SIG-M5 treated with dmso at 0.1 percent for 504 hours (cell line): ENCODE measurements around the gene CYP2F1.
"Not testable (repeated sequence)": the region's sequence is repeated elsewhere in the genome, so short reads cannot be mapped to it uniquely, and the experiment has no call there.

Experiments
- DNase-seq: peaks from one replicate; lab custom pipeline; 2025; ENCODE audit not compliant: unreplicated experiment; lab: John Stamatoyannopoulos, UW

CYP2F1 gene

DNA sequence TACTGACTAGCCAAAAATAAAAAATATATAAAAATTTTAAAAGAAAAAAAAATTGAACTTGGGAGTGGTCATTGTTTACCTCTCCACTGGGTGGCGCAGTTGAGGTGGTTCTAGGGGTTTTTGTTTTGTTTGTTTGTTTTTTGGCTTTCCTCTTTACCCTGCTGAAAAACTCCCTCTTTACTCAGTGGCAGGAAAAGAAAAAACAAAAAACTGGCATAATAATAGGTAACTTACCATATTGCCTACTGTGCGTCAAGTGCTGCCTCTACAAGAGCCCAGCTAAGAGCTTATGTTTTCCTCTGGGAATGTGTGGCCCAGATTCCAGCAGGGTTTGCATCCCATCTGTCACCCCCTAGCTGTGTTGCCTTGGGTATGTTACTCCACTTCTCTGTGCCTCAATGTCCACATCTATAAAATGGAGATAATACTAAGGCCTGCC is 12.6 kb downstream of the CYP2F1 start:
- not testable (repeated sequence) for DNase-seq

DNA sequence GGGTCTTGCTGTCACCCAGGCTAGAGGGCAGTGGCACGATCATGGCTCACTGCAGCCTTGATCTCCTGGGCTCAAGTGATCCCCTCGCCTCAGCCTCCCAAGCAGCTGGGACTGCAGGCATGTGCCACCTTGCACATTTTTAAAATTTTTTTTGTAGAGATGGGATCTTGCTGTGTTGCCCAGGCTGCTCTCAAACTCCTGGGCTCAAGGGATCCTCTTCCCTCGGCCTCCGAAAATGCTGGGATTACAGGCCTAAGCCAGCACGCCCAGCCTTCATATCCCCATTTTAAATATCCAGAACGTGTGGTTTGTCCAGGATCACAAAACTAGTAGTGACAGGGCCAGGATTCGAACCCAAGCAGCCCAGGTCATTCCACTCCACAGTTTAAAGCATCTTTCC is 13.1 kb downstream of the CYP2F1 start:
- not testable (repeated sequence) for DNase-seq

DNA sequence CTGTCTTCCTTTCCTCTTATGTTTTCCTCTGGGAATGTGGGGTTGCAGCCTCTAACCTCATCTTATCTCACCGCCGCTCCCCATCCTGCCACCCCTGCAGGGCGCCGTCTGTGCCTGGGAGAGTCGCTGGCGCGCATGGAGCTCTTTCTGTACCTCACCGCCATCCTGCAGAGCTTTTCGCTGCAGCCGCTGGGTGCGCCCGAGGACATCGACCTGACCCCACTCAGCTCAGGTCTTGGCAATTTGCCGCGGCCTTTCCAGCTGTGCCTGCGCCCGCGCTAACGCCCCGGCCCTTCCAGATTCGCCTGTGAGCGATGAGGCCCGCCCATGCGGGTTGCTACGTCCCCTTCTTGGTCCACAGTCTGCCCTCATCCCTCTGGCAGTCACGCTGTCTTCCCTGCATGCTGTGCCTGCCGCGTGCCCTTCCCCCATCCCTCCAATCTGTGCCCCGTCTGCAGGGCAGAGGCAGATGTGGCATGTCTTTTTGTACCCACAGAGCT is 13.6 kb downstream of the CYP2F1 start:
- DNase-seq, result not testable (repeated sequence)

DNA sequence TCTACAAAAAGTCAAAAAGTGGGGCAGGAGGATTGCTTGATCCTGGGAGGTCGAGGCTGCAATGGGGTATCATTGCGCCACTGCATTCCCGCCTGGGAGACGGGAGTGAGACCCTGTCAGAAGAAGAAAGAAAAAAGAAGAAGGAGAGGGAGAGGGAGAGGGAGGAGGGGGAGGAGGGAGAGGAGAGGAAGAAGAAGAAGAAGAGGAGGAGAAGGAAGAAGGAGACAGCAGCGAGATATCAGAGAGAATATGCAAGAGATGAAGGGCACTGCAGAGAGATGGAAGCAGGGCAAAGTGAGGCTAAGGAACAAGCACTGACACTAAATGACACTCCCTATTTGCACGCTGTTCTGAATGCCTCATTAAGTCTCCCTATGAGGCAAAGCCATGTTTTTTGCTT is 14.5 kb downstream of the CYP2F1 start:
- no peak for DNase-seq

DNA sequence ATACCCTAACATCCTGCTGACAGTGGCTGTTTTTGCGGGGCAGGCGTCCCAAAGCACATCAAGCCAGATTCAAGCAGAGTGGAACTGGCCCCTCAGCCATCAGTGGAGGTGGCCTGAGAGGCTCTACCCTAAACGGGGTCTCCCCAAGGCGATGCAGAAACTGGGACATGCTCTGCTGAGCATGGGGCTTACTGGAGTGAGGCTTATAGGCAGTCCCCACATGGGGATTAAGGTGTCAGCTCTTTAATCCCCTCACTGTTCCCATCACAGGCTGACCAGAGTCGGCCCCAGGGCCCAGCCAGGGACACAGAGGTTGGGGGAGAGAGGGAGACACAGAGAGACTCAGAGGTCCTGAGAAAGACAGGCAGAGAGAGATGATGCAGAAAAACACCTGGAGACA is 17.0 kb downstream of the CYP2F1 start:
- no peak for DNase-seq

DNA sequence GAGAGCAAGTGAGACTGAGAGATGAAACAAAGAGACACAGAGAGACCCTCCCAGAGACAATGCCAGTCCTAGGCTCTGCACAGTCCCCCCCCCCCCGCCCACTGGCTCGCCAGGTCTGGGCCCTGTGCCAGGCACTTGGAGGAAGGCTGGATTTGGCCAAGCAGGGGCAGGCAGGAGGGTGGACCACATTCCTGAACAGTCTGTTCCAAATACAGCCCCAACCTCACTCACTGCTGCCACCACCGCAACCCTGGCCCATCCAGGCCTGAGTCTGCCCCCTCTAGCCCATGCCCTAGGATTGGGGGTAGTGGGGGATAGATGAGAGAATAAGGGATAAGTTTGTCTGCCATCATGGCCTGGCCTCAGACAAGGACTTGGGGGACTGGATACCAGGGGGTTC is 19.0 kb downstream of the CYP2F1 start:
- DNase-seq, result no peak

DNA sequence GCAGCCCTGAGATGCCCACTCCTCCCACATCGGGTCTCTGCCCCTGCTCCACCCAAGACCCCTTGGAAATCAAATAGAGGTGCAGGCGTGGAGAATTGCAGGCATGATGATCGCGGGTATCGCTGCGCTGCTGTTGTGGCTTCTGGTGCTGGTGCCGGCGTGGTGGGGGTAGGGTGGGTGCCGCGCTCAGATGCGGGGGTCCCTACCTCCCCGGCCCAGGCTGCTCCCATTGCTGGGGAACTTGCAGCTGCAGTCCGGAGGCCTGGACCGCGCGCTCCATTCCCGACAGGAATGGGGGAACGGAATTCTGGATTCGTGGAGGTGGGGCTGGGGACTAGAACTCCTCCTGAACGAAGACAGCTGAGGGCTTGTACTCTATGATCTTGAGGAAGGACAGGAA is 20.4 kb downstream of the CYP2F1 start:
- no peak for DNase-seq

DNA sequence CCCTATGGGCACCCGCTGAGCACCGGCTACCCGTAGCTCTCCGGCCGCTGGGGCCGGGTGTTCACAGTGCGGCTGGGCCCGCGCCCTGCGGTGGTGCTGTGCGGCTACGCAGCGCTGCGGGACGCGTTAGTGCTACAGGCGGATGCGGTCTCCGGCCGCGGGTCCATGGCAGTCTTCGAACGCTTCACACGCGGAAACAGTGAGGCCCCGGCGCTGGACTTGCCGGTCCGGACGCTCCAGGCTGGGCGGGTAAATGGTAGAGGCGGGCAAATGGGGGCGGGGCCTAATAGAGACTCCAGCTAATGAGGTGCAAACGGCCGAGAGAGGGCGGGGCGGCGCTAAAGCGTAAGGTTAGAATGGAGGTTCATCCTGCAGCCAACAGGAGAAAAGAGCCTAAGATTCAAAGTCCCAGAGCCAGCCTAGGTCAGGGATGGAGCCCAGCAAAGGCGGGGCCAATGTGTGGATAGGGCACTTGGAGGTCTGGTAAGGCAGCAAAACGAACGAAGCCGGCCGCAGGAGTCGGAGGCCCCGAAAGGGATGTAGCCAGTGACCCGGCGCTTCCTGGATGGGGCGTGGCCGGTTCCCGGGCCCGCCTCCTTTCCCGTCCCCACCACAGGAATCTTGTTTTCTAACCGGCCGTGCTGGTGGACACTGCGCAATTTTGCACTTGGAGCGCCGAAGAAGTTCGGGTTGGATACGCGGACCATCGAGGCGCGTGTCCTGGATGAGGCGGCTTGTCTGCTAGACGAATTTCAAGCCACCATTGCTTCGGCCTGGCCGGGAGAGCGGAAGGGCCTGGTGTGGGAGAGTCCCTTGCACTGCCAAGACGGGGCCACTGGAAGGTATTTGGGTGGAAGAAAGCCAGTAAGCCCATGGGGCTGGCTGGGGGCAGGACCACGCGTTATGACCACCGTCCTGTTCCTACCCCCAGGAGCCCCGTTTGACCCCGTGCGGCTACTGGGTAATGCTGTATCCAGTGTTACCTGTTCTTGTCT is 21.5 kb downstream of the CYP2F1 start:
- DNase-seq, result not testable (repeated sequence)

DNA sequence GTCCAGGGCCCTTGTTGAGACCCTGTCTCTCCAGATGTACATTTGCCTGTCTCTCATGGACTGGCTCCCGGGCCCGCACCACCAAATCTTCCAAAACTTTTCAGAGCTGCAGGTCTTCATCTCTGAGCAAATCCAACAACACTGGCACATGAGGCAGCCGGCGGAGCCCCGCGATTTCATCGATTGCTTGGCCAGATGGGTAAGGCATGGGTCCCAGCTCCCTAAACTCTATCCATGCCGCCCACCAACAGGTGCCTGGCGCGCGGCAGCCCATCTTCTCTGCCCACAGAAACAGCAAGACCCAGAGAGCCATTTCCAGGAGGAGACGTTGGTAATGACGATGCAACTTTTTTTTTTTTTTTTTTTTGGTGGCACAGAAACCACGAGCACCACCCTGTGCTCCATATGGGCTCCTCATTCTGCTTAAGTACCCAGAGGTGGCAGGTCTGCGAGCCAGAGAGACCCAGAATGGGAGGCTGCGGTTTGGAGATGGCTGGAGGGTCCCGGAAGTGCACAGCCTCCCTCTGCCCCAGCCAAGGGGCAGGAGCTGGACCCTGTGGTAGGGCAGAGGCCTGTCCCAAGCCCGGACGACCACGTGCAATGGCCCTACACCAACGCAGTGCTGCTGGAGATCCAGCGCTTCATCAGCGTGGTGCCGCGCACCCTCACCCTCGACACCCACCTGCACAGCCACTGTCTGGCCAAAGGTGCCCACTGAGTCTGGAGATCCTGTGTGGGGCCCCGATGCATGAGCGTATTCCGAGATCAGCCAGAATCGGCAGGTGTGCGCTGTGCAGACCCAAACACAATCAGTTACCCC is 22.6 kb downstream of the CYP2F1 start:
- DNase-seq, result no peak

DNA sequence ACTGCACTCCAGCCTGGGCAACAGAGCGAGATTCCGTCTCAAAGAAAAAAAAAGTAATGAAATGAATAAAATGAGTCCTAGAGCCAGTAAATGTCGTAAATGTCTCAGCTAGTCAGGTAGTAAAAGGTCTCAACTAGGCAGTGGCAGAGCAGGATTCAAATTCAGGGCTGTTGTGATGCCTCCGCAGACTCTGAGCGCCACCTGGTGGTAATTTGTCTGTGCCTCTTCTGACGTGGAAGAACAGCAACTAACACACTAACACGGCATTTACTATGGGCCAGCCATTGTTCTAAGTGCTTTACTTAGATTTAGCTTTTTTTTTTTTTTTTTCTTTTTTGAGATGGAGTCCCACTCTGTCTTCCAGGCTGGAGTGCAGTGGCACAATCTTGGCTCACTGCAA is 30.2 kb downstream of the CYP2F1 start:
- peak; percentile 63 for DNase-seq

DNA sequence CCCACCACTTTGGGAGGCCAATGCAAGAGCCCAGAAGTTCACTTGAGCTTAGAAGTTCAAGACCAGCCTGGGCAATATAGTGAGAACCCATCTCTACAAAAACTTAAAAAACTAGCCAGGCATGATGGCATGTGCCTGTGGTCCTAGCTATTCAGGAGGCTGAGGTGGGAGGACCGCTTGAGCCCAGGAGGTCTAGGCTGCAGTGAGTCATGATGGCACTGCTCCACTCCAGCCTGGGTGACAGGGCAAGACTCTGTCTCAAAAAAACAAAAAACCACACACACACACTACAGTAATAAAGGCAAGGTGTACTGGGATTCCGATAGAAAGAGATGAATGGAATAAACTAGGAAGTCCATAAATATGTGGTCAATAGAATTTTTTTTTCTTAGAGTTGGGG is 35.6 kb downstream of the CYP2F1 start:
- no peak for DNase-seq

DNA sequence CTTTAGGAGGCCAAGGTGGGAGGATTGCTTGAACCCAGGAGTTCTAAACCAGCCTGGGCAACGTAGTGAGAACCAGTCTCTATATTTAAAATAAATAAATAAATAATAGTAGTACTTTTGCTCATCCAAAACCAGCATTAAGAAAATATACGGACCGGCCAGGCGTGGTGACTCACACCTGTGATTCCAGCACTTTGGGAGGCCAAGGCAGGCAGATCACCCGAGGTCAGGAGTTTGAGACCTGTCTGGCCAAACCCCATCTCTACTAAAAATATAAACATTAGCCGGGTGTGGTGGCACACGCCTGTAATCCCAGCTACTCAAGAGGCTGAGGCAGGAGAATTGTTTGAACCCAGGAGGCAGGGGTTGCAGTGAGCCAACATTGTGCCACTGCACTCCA is 36.8 kb downstream of the CYP2F1 start:
- not testable (repeated sequence) for DNase-seq

DNA sequence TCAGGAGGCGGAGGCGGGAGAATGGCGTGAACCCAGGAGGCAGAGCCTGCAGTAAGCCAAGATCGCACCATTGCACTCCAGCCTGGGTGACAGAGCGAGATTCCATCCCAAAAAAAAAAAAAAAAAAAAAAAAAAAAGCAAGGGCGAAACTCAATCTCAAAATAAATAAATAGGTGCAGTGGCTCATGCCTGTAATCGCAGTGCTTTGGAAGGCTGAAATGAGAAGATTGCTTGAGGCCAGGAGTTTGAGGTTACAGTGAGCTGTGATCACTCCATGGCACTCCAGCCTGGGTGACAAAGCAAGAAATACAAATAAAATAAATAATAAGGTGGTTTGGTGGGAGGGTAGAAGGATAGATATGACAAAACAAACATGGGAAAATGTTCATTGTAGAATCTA is 39.8 kb downstream of the CYP2F1 start:
- DNase-seq, result no peak

DNA sequence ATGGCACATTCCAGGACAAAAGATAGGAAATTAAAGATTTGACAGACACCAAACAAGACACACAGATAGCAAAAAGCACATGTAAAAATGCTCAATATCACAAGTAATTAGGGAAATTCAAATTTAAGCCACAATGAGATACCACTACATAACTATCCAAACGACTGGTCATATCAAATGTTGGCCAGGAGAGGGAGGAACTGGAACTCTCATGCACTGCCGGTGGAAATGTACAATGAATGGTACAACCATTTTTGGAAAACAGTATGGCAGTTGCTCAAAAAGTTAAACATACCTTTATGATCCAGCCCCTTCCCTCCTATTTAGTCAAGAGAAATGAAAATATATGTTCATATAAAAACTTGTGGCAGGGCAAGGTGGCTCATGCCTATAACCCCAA is 42.0 kb downstream of the CYP2F1 start:
- no peak for DNase-seq

DNA sequence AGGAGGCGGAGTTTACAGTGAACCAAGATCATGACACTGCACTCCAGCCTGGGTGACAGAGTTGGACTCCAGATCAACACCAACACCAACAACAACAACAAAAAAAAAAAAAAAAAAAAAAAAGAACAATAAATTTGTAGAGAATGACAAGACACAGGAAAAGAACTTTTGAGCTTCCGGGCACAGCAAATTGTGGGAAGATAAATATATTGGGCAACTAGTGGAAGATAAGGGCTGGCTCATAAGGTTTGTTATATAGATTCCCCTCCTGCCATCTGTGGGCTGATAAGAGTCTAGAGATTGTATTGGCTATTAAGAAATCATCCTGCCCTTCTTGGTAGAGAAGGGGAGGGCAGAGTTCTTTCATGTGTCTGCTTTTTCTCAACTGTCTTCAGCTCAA is 45.6 kb downstream of the CYP2F1 start:
- DNase-seq, result no peak

DNA sequence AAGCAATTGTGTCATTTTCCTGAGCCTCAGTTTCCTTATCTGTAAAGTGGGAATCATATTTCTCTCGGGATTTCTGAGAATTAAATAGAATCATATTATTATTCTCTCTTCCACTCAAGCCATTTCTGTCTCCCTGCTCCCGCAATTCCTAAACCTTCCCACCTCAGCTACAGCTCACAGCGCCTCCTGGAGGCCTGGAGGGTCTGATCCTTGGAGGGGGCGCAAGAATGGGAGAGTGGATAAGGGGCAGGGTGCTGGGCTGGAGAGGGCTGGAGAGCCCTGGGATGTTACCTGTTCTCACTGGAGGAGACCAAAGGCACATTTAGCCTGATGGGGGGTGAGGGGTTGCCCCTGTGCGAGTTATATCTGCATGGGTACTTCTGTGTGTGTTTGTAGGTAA is 47.7 kb downstream of the CYP2F1 start:
- no peak for DNase-seq

DNA sequence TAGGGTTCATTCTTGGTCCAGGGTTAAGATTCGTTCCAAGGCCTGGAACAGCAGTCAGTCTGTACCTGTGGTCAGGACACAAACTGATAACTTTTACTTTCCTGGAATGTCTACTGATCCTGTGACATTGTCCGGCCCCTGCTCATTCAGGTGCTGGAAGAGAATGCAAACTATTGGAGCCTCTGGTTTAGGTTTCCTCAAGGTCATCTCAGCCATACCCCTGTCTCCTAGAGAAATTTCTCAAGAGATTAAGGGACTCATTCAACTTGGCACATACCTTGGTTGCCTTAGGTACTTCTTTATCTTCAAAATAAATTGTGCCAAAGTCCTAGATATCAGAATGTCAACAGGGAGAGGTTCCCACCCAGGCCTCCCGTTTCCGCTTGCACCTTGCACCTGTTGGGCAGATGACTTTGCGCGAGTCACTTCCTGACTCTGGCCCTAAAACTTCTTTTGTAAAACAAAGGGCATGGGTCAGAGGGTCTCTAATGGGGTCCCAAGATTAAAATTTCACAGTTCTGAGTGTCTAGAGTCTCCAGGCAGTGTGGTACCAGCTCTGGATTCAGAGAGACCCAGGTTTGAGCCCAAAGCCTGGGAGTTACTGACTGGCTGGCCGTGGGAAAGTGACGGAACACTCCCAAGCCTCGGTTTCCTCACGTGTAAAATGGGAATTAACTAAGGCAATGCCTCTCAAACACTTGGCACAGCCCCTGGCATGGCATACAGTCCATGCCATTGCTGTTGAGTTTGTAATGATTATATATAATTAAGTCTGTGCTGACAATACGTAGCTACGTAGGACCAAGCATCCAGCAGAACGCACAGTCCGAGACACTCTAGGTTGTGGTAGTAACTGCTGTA is 52.9 kb downstream of the CYP2F1 start:
- DNase-seq, result no peak

DNA sequence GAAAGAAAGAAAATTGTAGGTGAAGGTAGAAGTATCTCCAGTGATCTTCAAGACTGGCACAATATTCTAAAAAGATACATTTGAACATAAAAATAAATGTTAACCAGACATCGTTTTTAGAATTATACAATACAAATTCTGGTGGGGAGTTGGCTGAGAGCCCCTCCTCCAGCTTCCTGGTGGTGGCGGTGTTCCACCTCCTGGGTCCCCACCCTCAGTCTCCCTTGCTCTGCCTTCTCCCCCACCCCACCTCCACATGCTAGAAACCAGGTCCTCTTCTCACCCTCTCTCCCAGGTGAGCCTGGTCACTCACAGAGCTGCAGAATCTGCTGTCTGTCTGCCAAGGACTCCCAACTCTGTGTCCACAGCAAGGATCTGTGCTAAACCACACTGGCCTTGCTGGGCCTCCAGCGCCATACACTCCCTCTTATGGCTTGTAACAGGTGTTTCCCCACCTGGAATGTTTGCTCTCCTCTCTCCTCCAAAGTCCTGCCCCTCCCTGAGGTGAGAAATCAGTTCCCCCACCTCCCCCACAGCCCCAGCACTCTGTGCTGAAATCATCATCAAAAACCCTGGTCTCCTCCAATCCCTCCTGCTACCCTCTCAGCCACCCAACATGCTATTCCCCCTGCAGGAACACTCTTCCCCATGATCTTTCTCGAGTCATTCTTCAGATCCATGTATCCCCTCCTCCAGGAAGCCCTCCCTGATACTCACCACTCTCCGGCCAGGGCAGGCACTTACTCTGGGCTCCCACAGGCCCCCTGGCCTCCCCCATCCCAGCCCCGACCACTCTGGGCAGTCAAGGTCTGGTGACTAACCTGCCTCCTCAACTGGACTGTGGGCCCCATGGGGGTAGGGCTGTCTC is 58.3 kb downstream of the CYP2F1 start:
- no peak for DNase-seq

DNA sequence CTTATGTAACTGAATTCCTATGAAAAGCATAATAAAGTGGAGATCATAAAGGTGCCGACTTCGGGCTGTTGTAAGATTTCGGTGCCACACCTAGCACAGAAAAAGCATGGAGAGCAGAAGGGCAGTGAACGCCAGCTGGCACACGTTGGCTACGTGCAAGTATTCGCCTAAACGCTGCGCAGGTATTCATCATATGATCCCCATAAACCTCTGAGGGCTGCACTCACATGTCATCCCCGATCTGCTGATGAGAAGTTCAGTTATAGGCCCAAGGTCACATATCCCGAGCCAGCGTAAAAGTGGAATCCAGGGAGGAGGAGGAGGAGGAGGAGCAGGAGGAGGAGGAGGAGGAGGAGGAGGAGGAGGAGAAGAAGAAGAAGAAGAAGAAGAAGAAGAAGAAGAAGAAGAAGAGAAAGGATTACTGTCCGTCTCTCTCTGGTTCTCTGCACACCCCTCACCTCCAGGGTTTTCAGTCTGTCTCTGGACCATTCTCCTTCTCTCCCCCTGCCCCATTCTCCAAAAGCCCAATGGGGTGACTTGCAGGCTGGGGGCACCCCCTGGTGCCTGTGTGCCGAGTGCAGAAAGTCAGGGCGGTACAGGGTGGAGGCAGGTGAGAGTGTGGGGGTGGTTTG is 60.2 kb downstream of the CYP2F1 start:
- no peak for DNase-seq
